ENCODE data around the gene MAP1LC3B.

DNA sequence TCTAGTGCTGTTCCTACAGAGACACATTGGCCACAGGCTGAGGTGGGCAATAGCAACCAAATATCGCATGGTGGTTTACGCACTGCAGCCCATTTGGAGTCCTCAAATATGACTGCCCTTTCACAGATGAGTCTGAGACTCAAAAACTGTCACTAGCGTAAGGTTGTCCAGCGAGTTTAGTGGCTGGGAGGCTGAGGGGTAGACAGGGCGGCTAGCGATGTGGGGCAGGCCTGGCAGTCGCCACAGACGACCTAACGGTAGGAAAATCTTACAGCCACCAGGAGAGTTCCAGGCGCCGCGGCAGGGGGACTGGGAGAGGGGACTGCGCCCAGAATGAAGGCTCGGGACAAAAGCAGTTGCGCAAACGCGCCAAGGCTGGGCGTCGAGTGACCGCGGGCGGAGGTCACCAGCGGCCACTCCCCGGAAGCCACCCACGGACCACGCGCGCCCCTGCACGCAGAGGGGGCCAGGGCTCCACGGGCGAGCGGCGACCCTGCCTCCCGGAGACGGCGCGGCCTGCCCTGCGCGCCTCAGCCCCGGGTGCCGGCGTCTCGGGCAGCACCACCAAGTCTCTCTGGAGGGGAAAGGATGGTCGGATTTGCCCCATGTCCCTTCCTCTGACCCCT, 699 bp upstream of the MAP1LC3B start:
- TF ChIP-seq EZH2phosphoT487 (IDR thresholded peaks at IDR 0.05; ENCODE audit: borderline replicate concordance) (no peak), CTCF (conservative IDR thresholded peaks at IDR 0.05; ENCODE audit: low read length) (no peak)

All from Loucy (cell line).